HEK293 (cell line): ENCODE results near the gene PDXK.

Source experiments
- AEBP2 ChIP-seq: fragments of 450-650 bp; formaldehyde crosslinking; IDR thresholded peaks from 2 replicates; pipeline ENCODE4 v1.5.1; 2016; ENCODE audit warnings: missing biosample characterization, missing genetic modification characterization, borderline replicate concordance
- BCL11B ChIP-seq: fragments of 450-650 bp; formaldehyde crosslinking; IDR thresholded peaks from 2 replicates; pipeline ENCODE4 v1.5.1; 2016; ENCODE audit warnings: low read depth, missing biosample characterization, missing genetic modification characterization
- CTCF ChIP-seq: fragments of 450-650 bp; formaldehyde crosslinking; IDR thresholded peaks from 2 replicates; pipeline ENCODE4 v1.5.1; 2016; ENCODE audit warnings: missing biosample characterization, missing genetic modification characterization
- EGR2 ChIP-seq: fragments of 450-650 bp; formaldehyde crosslinking; IDR thresholded peaks from 2 replicates; pipeline ENCODE4 v1.5.1; 2016; ENCODE audit warnings: low read depth, missing biosample characterization, missing genetic modification characterization
- GLI2 ChIP-seq: fragments of 450-650 bp; formaldehyde crosslinking; IDR thresholded peaks from 2 replicates; pipeline ENCODE4; 2017; ENCODE audit warnings: missing biosample characterization, missing genetic modification characterization, low read depth, borderline replicate concordance
- GLIS2 ChIP-seq: fragments of 450-650 bp; formaldehyde crosslinking; IDR thresholded peaks from 2 replicates; pipeline ENCODE4 v1.5.1; 2016; ENCODE audit warnings: missing biosample characterization, missing genetic modification characterization
- MYNN ChIP-seq: fragments of 450-650 bp; formaldehyde crosslinking; IDR thresholded peaks from 2 replicates; pipeline ENCODE4 v1.5.1; 2016; ENCODE audit warnings: missing biosample characterization, missing genetic modification characterization, borderline replicate concordance
- MZF1 ChIP-seq: fragments of 450-650 bp; formaldehyde crosslinking; IDR thresholded peaks from 2 replicates; pipeline ENCODE4 v1.5.1; 2017; ENCODE audit warnings: missing biosample characterization, missing genetic modification characterization, borderline replicate concordance
- OVOL3 ChIP-seq: fragments of 450-650 bp; formaldehyde crosslinking; IDR thresholded peaks from 2 replicates; pipeline ENCODE4 v1.5.1; 2016; ENCODE audit warnings: missing biosample characterization, missing genetic modification characterization
- ZBTB20 ChIP-seq: fragments of 450-650 bp; formaldehyde crosslinking; IDR thresholded peaks from 2 replicates; pipeline ENCODE4 v1.5.1; 2016; ENCODE audit warnings: missing biosample characterization, missing genetic modification characterization
- ZBTB48 ChIP-seq: fragments of 450-650 bp; formaldehyde crosslinking; IDR thresholded peaks from 2 replicates; pipeline ENCODE4 v1.5.1; 2016; ENCODE audit warnings: missing biosample characterization, missing genetic modification characterization
- ZNF133 ChIP-seq: fragments of 450-650 bp; formaldehyde crosslinking; IDR thresholded peaks from 2 replicates; pipeline ENCODE4 v1.5.1; 2016; ENCODE audit warnings: missing biosample characterization, missing genetic modification characterization
- ZNF292 ChIP-seq: fragments of 450-650 bp; formaldehyde crosslinking; IDR thresholded peaks from 2 replicates; pipeline ENCODE4 v1.5.1; 2016; ENCODE audit warnings: low read depth, missing biosample characterization, missing genetic modification characterization, borderline replicate concordance
- ZNF335 ChIP-seq: fragments of 450-650 bp; formaldehyde crosslinking; conservative IDR thresholded peaks from 2 replicates; pipeline ENCODE4 v1.5.1; 2016; ENCODE audit warnings: missing biosample characterization, missing genetic modification characterization
- ZNF350 ChIP-seq: fragments of 450-650 bp; formaldehyde crosslinking; IDR thresholded peaks from 2 replicates; pipeline ENCODE4 v1.5.0; 2017; ENCODE audit warnings: missing biosample characterization, mild to moderate bottlenecking, missing genetic modification characterization
- ZNF354C ChIP-seq: fragments of 450-650 bp; formaldehyde crosslinking; IDR thresholded peaks from 2 replicates; pipeline ENCODE4 v1.5.1; 2016; ENCODE audit warnings: missing biosample characterization, missing genetic modification characterization, low read depth, borderline replicate concordance
- ZNF394 ChIP-seq: fragments of 450-650 bp; formaldehyde crosslinking; IDR thresholded peaks from 2 replicates; pipeline ENCODE4 v1.5.1; 2016; ENCODE audit warnings: missing biosample characterization, missing genetic modification characterization, mild to moderate bottlenecking, moderate library complexity, borderline replicate concordance
- ZNF416 ChIP-seq: fragments of 450-650 bp; formaldehyde crosslinking; IDR thresholded peaks from 2 replicates; pipeline ENCODE4 v1.5.1; 2016; ENCODE audit warnings: missing biosample characterization, missing genetic modification characterization
- ZNF48 ChIP-seq: fragments of 450-650 bp; formaldehyde crosslinking; IDR thresholded peaks from 2 replicates; pipeline ENCODE4 v1.5.1; 2016; ENCODE audit warnings: missing biosample characterization, missing genetic modification characterization
- ZNF521 ChIP-seq: fragments of 450-650 bp; formaldehyde crosslinking; IDR thresholded peaks from 2 replicates; pipeline ENCODE4 v1.5.1; 2017; ENCODE audit warnings: missing biosample characterization, mild to moderate bottlenecking, missing genetic modification characterization
- ZNF549 ChIP-seq: fragments of 450-650 bp; IDR thresholded peaks from 2 replicates; pipeline ENCODE4 v1.5.1; 2018; ENCODE audit warnings: missing biosample characterization, missing genetic modification characterization, mild to moderate bottlenecking, inconsistent platforms, moderate library complexity
- ZNF571 ChIP-seq: fragments of 450-650 bp; formaldehyde crosslinking; IDR thresholded peaks from 2 replicates; pipeline ENCODE4 v1.5.0; 2017; ENCODE audit warnings: missing biosample characterization, missing genetic modification characterization
- ZNF600 ChIP-seq: fragments of 450-650 bp; formaldehyde crosslinking; IDR thresholded peaks from 2 replicates; pipeline ENCODE4 v1.5.1; 2016; ENCODE audit warnings: missing biosample characterization, missing genetic modification characterization
- ZNF654 ChIP-seq: fragments of 450-650 bp; formaldehyde crosslinking; IDR thresholded peaks from 2 replicates; pipeline ENCODE4 v1.5.1; 2016; ENCODE audit warnings: low read depth, missing biosample characterization, missing genetic modification characterization
- ZNF791 ChIP-seq: fragments of 450-650 bp; formaldehyde crosslinking; IDR thresholded peaks from 2 replicates; pipeline ENCODE4 v1.5.1; 2016; ENCODE audit warnings: missing biosample characterization, missing genetic modification characterization
- ZNF837 ChIP-seq: fragments of 450-650 bp; formaldehyde crosslinking; IDR thresholded peaks from 2 replicates; pipeline ENCODE4 v1.5.1; 2016; ENCODE audit warnings: missing biosample characterization, missing genetic modification characterization
- ZXDB ChIP-seq: fragments of 450-650 bp; formaldehyde crosslinking; IDR thresholded peaks from 2 replicates; pipeline ENCODE4 v1.5.1; 2016; ENCODE audit warnings: missing biosample characterization, missing genetic modification characterization
- TF ChIP-seq, protein P1 (sequence below): fragments of 450-650 bp; formaldehyde crosslinking; IDR thresholded peaks from 2 replicates; pipeline ENCODE4 v1.5.1; 2016; ENCODE audit warnings: missing biosample characterization, missing genetic modification characterization
- TF ChIP-seq, protein P2 (sequence below): fragments of 450-650 bp; formaldehyde crosslinking; IDR thresholded peaks from 2 replicates; pipeline ENCODE4 v1.5.1; 2016; ENCODE audit warnings: missing biosample characterization, missing genetic modification characterization
- TF ChIP-seq, protein P3 (sequence below): fragments of 450-650 bp; formaldehyde crosslinking; IDR thresholded peaks from 2 replicates; pipeline ENCODE4 v1.5.1; 2016; ENCODE audit warnings: missing biosample characterization, missing genetic modification characterization

PDXK gene

GRCh38 chr21:43810505-43811261, 91.8 kb downstream of the PDXK start (continued):
- TF ChIP-seq BCL11B (tag by site-specific recombination) (peak; percentile 75; the same call in 1 of the 2 replicates), OVOL3 (tag by site-specific recombination) (no peak), ZNF354C (tag by site-specific recombination) (no peak), ZNF571 (no peak), ZNF791 (tag by site-specific recombination) (no peak), ZBTB48 (tag by site-specific recombination) (0 out of 2 replicates have a peak, but pooled peaks have one; percentile 45), ZNF292 (tag by site-specific recombination) (no peak), ZXDB (tag by site-specific recombination) (peak; percentile 95), ZNF394 (peak; percentile 41; the same call in 1 of the 2 replicates), ZNF416 (tag by site-specific recombination) (no peak), ZNF335 (tag by site-specific recombination) (no peak), ZNF549 (tag by site-specific recombination) (no peak), ZNF654 (no peak; the same call in 1 of the 2 replicates), CTCF (tag by site-specific recombination) (peak; percentile 98), ZNF837 (tag by site-specific recombination) (0 out of 2 replicates have a peak, but pooled peaks have one; percentile 37), ZBTB20 (peak; percentile 41; the same call in 1 of the 2 replicates), AEBP2 (no peak), MZF1 (tag by site-specific recombination) (no peak), ZNF48 (tag by site-specific recombination) (no peak), EGR2 (tag by site-specific recombination) (peak; percentile 10; the same call in 1 of the 2 replicates), ZNF600 (tag by site-specific recombination) (peak; percentile 82), ZNF133 (tag by site-specific recombination) (no peak), ZNF350 (tag by site-specific recombination) (no peak), GLI2 (tag by site-specific recombination) (no peak), ZNF521 (tag by site-specific recombination) (no peak), MYNN (tag by site-specific recombination) (no peak), GLIS2 (tag by site-specific recombination) (peak; percentile 86)
- TF ChIP-seq, protein P1, sequence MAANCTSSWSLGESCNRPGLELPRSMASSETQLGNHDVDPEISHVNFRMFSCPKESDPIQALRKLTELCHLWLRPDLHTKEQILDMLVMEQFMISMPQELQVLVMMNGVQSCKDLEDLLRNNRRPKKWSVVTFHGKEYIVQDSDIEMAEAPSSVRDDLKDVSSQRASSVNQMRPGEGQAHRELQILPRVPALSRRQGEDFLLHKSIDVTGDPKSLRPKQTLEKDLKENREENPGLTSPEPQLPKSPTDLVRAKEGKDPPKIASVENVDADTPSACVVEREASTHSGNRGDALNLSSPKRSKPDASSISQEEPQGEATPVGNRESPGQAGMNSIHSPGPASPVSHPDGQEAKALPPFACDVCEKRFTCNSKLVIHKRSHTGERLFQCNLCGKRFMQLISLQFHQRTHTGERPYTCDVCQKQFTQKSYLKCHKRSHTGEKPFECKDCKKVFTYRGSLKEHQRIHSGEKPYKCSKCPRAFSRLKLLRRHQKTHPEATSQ (tag by site-specific recombination): no peak
- TF ChIP-seq, protein P2, sequence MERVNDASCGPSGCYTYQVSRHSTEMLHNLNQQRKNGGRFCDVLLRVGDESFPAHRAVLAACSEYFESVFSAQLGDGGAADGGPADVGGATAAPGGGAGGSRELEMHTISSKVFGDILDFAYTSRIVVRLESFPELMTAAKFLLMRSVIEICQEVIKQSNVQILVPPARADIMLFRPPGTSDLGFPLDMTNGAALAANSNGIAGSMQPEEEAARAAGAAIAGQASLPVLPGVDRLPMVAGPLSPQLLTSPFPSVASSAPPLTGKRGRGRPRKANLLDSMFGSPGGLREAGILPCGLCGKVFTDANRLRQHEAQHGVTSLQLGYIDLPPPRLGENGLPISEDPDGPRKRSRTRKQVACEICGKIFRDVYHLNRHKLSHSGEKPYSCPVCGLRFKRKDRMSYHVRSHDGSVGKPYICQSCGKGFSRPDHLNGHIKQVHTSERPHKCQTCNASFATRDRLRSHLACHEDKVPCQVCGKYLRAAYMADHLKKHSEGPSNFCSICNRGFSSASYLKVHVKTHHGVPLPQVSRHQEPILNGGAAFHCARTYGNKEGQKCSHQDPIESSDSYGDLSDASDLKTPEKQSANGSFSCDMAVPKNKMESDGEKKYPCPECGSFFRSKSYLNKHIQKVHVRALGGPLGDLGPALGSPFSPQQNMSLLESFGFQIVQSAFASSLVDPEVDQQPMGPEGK: peak; percentile 87; the same call in 1 of the 2 replicates
- TF ChIP-seq, protein P3, sequence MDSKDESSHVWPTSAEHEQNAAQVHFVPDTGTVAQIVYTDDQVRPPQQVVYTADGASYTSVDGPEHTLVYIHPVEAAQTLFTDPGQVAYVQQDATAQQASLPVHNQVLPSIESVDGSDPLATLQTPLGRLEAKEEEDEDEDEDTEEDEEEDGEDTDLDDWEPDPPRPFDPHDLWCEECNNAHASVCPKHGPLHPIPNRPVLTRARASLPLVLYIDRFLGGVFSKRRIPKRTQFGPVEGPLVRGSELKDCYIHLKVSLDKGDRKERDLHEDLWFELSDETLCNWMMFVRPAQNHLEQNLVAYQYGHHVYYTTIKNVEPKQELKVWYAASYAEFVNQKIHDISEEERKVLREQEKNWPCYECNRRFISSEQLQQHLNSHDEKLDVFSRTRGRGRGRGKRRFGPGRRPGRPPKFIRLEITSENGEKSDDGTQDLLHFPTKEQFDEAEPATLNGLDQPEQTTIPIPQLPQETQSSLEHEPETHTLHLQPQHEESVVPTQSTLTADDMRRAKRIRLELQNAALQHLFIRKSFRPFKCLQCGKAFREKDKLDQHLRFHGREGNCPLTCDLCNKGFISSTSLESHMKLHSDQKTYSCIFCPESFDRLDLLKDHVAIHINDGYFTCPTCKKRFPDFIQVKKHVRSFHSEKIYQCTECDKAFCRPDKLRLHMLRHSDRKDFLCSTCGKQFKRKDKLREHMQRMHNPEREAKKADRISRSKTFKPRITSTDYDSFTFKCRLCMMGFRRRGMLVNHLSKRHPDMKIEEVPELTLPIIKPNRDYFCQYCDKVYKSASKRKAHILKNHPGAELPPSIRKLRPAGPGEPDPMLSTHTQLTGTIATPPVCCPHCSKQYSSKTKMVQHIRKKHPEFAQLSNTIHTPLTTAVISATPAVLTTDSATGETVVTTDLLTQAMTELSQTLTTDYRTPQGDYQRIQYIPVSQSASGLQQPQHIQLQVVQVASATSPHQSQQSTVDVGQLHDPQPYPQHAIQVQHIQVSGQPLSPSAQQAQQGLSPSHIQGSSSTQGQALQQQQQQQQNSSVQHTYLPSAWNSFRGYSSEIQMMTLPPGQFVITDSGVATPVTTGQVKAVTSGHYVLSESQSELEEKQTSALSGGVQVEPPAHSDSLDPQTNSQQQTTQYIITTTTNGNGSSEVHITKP (tag by site-specific recombination): no peak
